MM.1S (cell line): ENCODE measurements around the gene FOXO1.

Experiments used
- EZH2phosphoT487 ChIP-seq: fragments of 300-600 bp; sonication (generic); IDR thresholded peaks from 2 replicates; pipeline ENCODE4 v1.6.1; 2018; ENCODE audit warnings: antibody characterized with exemption, low read length
- TF ChIP-seq, protein P1 (sequence below): fragments of 300-600 bp; sonication (generic); IDR thresholded peaks from 2 replicates; pipeline ENCODE4 v1.5.1; 2016; ENCODE audit warnings: antibody characterized with exemption, low read length, mixed read lengths

GRCh38 chr13:40617801-40618356 lies 48.6 kb downstream of the FOXO1 start:
- TF ChIP-seq, protein P1, sequence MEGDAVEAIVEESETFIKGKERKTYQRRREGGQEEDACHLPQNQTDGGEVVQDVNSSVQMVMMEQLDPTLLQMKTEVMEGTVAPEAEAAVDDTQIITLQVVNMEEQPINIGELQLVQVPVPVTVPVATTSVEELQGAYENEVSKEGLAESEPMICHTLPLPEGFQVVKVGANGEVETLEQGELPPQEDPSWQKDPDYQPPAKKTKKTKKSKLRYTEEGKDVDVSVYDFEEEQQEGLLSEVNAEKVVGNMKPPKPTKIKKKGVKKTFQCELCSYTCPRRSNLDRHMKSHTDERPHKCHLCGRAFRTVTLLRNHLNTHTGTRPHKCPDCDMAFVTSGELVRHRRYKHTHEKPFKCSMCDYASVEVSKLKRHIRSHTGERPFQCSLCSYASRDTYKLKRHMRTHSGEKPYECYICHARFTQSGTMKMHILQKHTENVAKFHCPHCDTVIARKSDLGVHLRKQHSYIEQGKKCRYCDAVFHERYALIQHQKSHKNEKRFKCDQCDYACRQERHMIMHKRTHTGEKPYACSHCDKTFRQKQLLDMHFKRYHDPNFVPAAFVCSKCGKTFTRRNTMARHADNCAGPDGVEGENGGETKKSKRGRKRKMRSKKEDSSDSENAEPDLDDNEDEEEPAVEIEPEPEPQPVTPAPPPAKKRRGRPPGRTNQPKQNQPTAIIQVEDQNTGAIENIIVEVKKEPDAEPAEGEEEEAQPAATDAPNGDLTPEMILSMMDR = no peak
- TF ChIP-seq EZH2phosphoT487 = no peak
